ENCODE measurements around the gene ECE2. TPM values are rescaled to one million over a fixed set of nuclear protein-coding genes. Genes with fewer than 3 reads are reported as not detected.
A peak's percentile ranks its signal among the peaks of the same experiment; 100 is the strongest.

Gene ECE2
- polyA plus RNA-seq, 1 donor from 2014 or later, result 0.22 TPM

DNA sequence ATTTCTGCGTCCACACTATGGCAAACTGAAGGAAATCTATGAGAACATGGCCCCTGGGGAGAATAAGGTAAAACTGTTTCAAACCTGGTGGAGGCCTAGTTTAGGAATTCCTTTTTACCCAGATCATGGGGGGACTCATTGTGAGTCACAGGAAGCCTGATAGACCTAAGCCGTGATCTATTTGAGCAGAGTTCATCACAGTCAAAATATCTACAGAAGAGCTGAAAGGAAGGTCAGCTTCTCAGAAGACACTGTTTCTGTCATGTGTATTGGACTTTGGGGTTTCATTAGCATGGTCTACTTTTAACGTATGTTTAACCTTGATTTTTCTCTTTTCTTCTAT is 24.5 kb downstream of the ECE2 start:
- Histone ChIP-seq H3K79me2 (replicated peaks; ENCODE audit: insufficient read depth, low read length) (peaks cover 21% of the 10 kb centered on the region), H3K27me3 (ENCODE audit: insufficient read depth, low read depth, low read length) (no peaks in the 10 kb centered on the region), H3K9me3 (ENCODE audit: low read length) (no peaks in the 10 kb centered on the region), H3K9ac (ENCODE audit: low read length) (peak overlapping the region; percentile 92), H4K20me1 (ENCODE audit: insufficient read depth) (no peaks in the 10 kb centered on the region), H3K27ac (ENCODE audit: low read length) (no peak overlapping the region), H3K9me2 (ENCODE audit: insufficient read depth, low read length) (no peaks in the 10 kb centered on the region), H3F3A (ENCODE audit: insufficient read depth, low read length, poor library complexity, severe bottlenecking) (no peaks in the 10 kb centered on the region), H3K4me2 (ENCODE audit: low read length) (peak overlapping the region; percentile 65), H3K4me3 (ENCODE audit: low read length) (peak overlapping the region; percentile 96), H2AFZ (ENCODE audit: low read depth, low read length) (no peak overlapping the region), H3K36me3 (ENCODE audit: insufficient read depth, low read length) (no peaks in the 10 kb centered on the region)
- no peak for TF ChIP-seq POLR2AphosphoS5 (IDR thresholded peaks at IDR 0.05)
- no peak for TF ChIP-seq EZH2 (IDR thresholded peaks at IDR 0.05; ENCODE audit: borderline replicate concordance, insufficient read depth, low read length, poor library complexity, severe bottlenecking)
- no peak for TF ChIP-seq REST (IDR thresholded peaks at IDR 0.05; ENCODE audit: borderline replicate concordance)
- TF ChIP-seq, protein P1, sequence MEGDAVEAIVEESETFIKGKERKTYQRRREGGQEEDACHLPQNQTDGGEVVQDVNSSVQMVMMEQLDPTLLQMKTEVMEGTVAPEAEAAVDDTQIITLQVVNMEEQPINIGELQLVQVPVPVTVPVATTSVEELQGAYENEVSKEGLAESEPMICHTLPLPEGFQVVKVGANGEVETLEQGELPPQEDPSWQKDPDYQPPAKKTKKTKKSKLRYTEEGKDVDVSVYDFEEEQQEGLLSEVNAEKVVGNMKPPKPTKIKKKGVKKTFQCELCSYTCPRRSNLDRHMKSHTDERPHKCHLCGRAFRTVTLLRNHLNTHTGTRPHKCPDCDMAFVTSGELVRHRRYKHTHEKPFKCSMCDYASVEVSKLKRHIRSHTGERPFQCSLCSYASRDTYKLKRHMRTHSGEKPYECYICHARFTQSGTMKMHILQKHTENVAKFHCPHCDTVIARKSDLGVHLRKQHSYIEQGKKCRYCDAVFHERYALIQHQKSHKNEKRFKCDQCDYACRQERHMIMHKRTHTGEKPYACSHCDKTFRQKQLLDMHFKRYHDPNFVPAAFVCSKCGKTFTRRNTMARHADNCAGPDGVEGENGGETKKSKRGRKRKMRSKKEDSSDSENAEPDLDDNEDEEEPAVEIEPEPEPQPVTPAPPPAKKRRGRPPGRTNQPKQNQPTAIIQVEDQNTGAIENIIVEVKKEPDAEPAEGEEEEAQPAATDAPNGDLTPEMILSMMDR (IDR thresholded peaks at IDR 0.05; ENCODE audit: poor library complexity, severe bottlenecking), result no peak
- no peak for TF ChIP-seq RAD21 (conservative IDR thresholded peaks at IDR 0.05)
- TF ChIP-seq EP300 (conservative IDR thresholded peaks at IDR 0.05; ENCODE audit: poor library complexity, severe bottlenecking), result no peak
- no peak for TF ChIP-seq TAF1 (IDR thresholded peaks at IDR 0.05; ENCODE audit: low read depth)
- no peak for TF ChIP-seq MXI1 (conservative IDR thresholded peaks at IDR 0.05; ENCODE audit: poor library complexity, severe bottlenecking)

GRCh38 chr3:184305577-184305976 is 29.8 kb downstream of the ECE2 start:
- H3K36me3 ChIP-seq (ENCODE audit: insufficient read depth, low read length), result no peaks in the 10 kb centered on the region
- TF ChIP-seq MXI1 (conservative IDR thresholded peaks at IDR 0.05; ENCODE audit: poor library complexity, severe bottlenecking), result no peak
- peak; percentile 59 for TF ChIP-seq SMC3 (conservative IDR thresholded peaks at IDR 0.05; ENCODE audit: poor library complexity)
- TF ChIP-seq EP300 (conservative IDR thresholded peaks at IDR 0.05; ENCODE audit: poor library complexity, severe bottlenecking), result no peak
- TF ChIP-seq RAD21 (conservative IDR thresholded peaks at IDR 0.05), result peak; percentile 39
- TF ChIP-seq, protein P1 (IDR thresholded peaks at IDR 0.05; ENCODE audit: poor library complexity, severe bottlenecking), result peak; percentile 62
- H2AFZ ChIP-seq (ENCODE audit: low read depth, low read length), result no peak overlapping the region
- H3K27ac ChIP-seq (ENCODE audit: low read length), result no peak overlapping the region
- no peaks in the 10 kb centered on the region for H4K20me1 ChIP-seq (ENCODE audit: insufficient read depth)
- H3K9me3 ChIP-seq (ENCODE audit: low read length), result no peaks in the 10 kb centered on the region
- peaks cover 7% of the 10 kb centered on the region for H3K79me2 ChIP-seq (replicated peaks; ENCODE audit: insufficient read depth, low read length)
- H3K4me2 ChIP-seq (ENCODE audit: low read length), result no peak overlapping the region
- no peak overlapping the region for H3K9ac ChIP-seq (ENCODE audit: low read length)
- no peak overlapping the region for H3K4me3 ChIP-seq (ENCODE audit: low read length)
- no peaks in the 10 kb centered on the region for H3F3A ChIP-seq (ENCODE audit: insufficient read depth, low read length, poor library complexity, severe bottlenecking)
- no peaks in the 10 kb centered on the region for H3K9me2 ChIP-seq (ENCODE audit: insufficient read depth, low read length)
- no peaks in the 10 kb centered on the region for H3K27me3 ChIP-seq (ENCODE audit: insufficient read depth, low read depth, low read length)
